Gastrocnemius medialis (tissue), 4 donors: Measurements from ENCODE around the gene KCNJ10. TPM values are rescaled to one million over a fixed set of nuclear protein-coding genes. Genes with fewer than 3 reads are reported as not detected.

Experiments used
- ATAC-seq, 2 donors: fragments of 150-250 bp; one replicate each; pipeline ENCODE4 v1.9.1; 2016
- DNase-seq, 2 donors: peaks; one replicate each; pipeline ENCODE4 v3.0.0-alpha.2; 2019
- H3K27ac ChIP-seq, 4 donors: fragments of 200-600 bp; sonication (generic); 1 replicate in 1 of 4; 2 replicates in 3 of 4; pipeline ENCODE4 v1.5.1; 2016 to 2018; ENCODE audit warnings: mild to moderate bottlenecking in 2 of 4, moderate library complexity in 1 of 4
- H3K27me3 ChIP-seq, 3 donors: fragments of 200-600 bp; sonication (generic) in 2 of 3; 1 replicate in 1 of 3; 2 replicates in 2 of 3; pipeline versions ENCODE4 v1.5.1 to v1.6.0; 2016 to 2019; ENCODE audit warnings: mild to moderate bottlenecking in 1 of 3, moderate library complexity in 1 of 3
- H3K36me3 ChIP-seq, 2 donors: fragments of 200-600 bp; sonication (generic) in 1 of 2; one replicate each; pipeline ENCODE4 v1.5.1; 2017 to 2018
- H3K4me1 ChIP-seq, 2 donors: fragments of 200-600 bp; sonication (generic) in 1 of 2; one replicate each; pipeline ENCODE4 v1.5.1; 2016 to 2017; ENCODE audit warnings: mild to moderate bottlenecking in 2 of 2
- H3K4me3 ChIP-seq, 4 donors: fragments of 200-600 bp; sonication (generic) in 3 of 4; 1 replicate in 1 of 4; 2 replicates in 3 of 4; pipeline ENCODE4 v1.5.1; 2016 to 2019; ENCODE audit warnings: mild to moderate bottlenecking in 2 of 4
- H3K9me3 ChIP-seq, 3 donors: fragments of 200-600 bp; sonication (generic) in 2 of 3; 1 replicate in 1 of 3; 2 replicates in 2 of 3; pipeline ENCODE4 v1.5.1; 2016 to 2019
- POLR2A ChIP-seq, 2 donors: fragments of 450-650 bp; IDR thresholded peaks; one replicate each; pipeline ENCODE4 v1.6.1; 2017; ENCODE audit warnings: antibody characterized with exemption in 2 of 2, mild to moderate bottlenecking in 2 of 2, moderate library complexity in 2 of 2
- in situ Hi-C, 4 donors: fragments of 200-750 bp; cut with MboI; loops; one replicate each; pipeline versions ENCODE4 v1.15.0 to v1.8.0; 2017; ENCODE audit warnings: low sequenced_read_pairs in 4 of 4
- intact Hi-C: fragments of 100-400 bp; cut with DNase I; formaldehyde crosslinking; loops from one replicate; pipeline ENCODE4 v1.15.1; 2023; ENCODE audit warnings: low total_unique reads
- total RNA-seq, 4 donors: library from RNA; depleted of rRNA; stranded (reverse); fragments of >200 nt; gene quantifications; one replicate each; pipeline versions ENCODE4 v1.1.0 to v1.2.3, GENCODE V29; 2016
- TF ChIP-seq, protein P1 (sequence below), 5 experiments: fragments of 450-650 bp in 3 of 5; fragments of 200-600 bp in 2 of 5; sonication (generic) in 2 of 5; IDR thresholded peaks in 4 of 5; conservative IDR thresholded peaks in 1 of 5; 1 replicate in 4 of 5; 2 replicates in 1 of 5; pipeline ENCODE4 v1.5.1; 2016 to 2019; ENCODE audit warnings: antibody characterized with exemption in 5 of 5, mild to moderate bottlenecking in 3 of 5, moderate library complexity in 3 of 5

The KCNJ10 gene
- total RNA-seq, 4 donors from 2014 or later = not detected

DNA sequence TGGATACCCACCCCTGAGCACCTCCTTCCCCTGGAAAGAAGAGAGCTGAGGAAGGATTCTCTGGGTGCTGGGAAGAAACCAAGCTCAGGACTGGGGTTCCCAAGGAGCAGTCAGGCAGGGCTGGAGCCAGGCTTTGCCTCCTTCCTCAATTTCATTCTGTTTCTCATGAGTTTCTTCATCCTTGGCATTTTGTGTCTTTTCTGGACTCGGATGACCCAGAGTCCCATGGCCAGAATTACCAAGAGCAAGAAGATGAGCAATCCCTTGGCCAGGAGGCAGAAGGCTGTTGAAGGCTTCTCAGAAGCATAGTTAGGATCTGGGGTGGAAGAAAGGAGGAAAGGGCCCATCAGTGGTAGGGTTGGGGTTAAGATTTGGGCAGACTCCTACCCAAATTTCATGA is 118.4 kb downstream of the KCNJ10 start:
- Histone ChIP-seq H3K27ac (no peak overlapping the region), H3K36me3 (no peaks in the 10 kb centered on the region), H3K9me3 (no peaks in the 10 kb centered on the region), H3K27me3 (peaks cover 0 to 11% (median 0%) of the 10 kb centered on the region in 3 donors), H3K4me3 (no peak overlapping the region), H3K4me1 (no peaks in the 10 kb centered on the region)
- DNase-seq (no peak), ATAC-seq (no peak)
- in situ Hi-C loops (no loop called here), intact Hi-C loops (no loop called here)
- TF ChIP-seq POLR2A (IDR thresholded peaks at IDR 0.05) = no peak
- TF ChIP-seq, protein P1, sequence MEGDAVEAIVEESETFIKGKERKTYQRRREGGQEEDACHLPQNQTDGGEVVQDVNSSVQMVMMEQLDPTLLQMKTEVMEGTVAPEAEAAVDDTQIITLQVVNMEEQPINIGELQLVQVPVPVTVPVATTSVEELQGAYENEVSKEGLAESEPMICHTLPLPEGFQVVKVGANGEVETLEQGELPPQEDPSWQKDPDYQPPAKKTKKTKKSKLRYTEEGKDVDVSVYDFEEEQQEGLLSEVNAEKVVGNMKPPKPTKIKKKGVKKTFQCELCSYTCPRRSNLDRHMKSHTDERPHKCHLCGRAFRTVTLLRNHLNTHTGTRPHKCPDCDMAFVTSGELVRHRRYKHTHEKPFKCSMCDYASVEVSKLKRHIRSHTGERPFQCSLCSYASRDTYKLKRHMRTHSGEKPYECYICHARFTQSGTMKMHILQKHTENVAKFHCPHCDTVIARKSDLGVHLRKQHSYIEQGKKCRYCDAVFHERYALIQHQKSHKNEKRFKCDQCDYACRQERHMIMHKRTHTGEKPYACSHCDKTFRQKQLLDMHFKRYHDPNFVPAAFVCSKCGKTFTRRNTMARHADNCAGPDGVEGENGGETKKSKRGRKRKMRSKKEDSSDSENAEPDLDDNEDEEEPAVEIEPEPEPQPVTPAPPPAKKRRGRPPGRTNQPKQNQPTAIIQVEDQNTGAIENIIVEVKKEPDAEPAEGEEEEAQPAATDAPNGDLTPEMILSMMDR (IDR thresholded peaks at IDR 0.05 in 4 of 5, conservative IDR thresholded peaks at IDR 0.05 in 1 of 5) = no peak

DNA sequence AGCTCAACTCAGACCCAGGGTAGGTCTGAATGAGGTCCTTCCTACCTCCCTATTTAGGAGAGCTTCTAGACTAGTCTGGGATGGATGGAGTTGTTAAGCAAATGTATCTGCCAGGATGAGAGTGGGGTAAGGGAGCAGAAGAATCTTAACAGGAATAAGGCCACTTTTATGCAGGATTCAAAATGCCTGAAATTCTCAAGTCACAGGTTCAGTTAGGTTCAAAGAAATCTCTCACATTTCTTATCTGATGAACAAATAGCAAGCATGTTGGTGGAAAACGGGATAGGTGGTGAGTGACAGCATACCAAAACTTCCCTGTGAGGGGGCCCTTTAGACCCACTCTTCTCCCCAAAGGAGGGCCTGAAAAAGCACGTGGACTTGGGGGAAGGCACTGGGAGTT is 118.9 kb downstream of the KCNJ10 start:
- DNase-seq (no peak), ATAC-seq (no peak)
- Histone ChIP-seq H3K4me3 (no peak overlapping the region), H3K27ac (no peak overlapping the region), H3K4me1 (peaks cover 0 to 2% of the 10 kb centered on the region in 2 donors), H3K9me3 (no peaks in the 10 kb centered on the region), H3K27me3 (peaks cover 0 to 11% (median 0%) of the 10 kb centered on the region in 3 donors), H3K36me3 (no peaks in the 10 kb centered on the region)
- in situ Hi-C loops (no loop called here), intact Hi-C loops (no loop called here)
- no peak for TF ChIP-seq POLR2A (IDR thresholded peaks at IDR 0.05)
- TF ChIP-seq, protein P1 (IDR thresholded peaks at IDR 0.05 in 4 of 5, conservative IDR thresholded peaks at IDR 0.05 in 1 of 5) = no peak

DNA sequence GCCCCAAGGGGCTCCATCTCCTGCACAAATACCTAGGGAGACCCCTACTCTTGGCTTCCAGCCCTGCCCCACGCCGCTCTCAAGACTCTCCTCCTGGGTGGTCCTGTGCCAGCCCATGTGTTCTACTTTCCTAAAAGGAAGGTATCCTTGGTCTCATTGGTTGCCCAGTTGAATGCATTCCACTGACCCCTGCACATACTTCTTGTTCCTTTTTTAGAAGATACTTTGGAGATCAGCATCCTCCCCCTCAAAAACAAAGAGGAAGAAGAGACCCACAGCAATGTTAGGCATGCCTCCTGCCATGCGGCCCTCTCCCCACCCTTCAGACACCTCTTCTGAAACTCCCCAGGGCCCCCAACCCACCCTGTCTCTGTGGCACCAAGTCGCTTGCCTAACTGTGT is 120.0 kb downstream of the KCNJ10 start:
- H3K36me3 ChIP-seq = no peaks in the 10 kb centered on the region
- no peak for DNase-seq
- no peak overlapping the region for H3K4me3 ChIP-seq
- H3K4me1 ChIP-seq = peaks cover 0 to 12% of the 10 kb centered on the region in 2 donors
- in situ Hi-C loops = loop anchor here in 1 of 4 donors (10.0 kb wide), 1 partner anchor 55 kb away; no protein-coding TSS in a partner anchor
- H3K27ac ChIP-seq = no peak overlapping the region
- H3K9me3 ChIP-seq = no peaks in the 10 kb centered on the region
- peaks cover 2 to 14% (median 3%) of the 10 kb centered on the region in 3 donors for H3K27me3 ChIP-seq
- ATAC-seq = no peak
- TF ChIP-seq POLR2A (IDR thresholded peaks at IDR 0.05) = no peak
- TF ChIP-seq, protein P1 (IDR thresholded peaks at IDR 0.05 in 4 of 5, conservative IDR thresholded peaks at IDR 0.05 in 1 of 5) = no peak
- intact Hi-C loops = loop anchor here (5.0 kb wide), 1 partner anchor 153 kb away; no protein-coding TSS in a partner anchor

DNA sequence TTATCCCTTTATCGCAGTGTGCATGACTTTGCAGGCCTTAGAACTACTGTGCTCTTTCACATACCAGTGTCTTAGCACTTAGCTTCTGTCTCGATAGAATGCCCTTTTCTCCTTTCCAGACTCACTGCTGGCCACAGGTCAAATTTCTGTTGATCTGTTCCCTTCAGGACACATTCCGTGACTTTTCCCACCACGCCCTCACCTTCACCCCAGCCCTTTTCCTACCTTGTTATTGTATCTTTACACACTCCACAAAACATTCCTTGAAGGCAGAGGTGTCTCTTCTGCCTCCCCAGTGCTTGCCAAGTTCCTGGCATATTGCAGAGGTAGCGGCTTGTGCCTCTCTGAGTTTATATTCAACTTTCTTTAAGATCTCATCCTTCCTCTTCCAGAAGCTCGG is 120.8 kb downstream of the KCNJ10 start:
- TF ChIP-seq, protein P1 (IDR thresholded peaks at IDR 0.05 in 4 of 5, conservative IDR thresholded peaks at IDR 0.05 in 1 of 5) = no peak
- TF ChIP-seq POLR2A (IDR thresholded peaks at IDR 0.05) = no peak
- intact Hi-C loops (loop anchor here (5.0 kb wide), 1 partner anchor 152 kb away; no protein-coding TSS in a partner anchor), in situ Hi-C loops (loop anchor here in 1 of 4 donors (10.0 kb wide), 1 partner anchor 56 kb away; no protein-coding TSS in a partner anchor)
- Histone ChIP-seq H3K36me3 (no peaks in the 10 kb centered on the region), H3K4me1 (peaks cover 0 to 15% of the 10 kb centered on the region in 2 donors), H3K9me3 (no peaks in the 10 kb centered on the region), H3K4me3 (no peak overlapping the region), H3K27ac (no peak overlapping the region), H3K27me3 (peaks cover 8 to 23% (median 11%) of the 10 kb centered on the region in 3 donors)
- DNase-seq (no peak), ATAC-seq (no peak)

Other genes starting within 250 kb of the KCNJ10 start
- 1 to 10 TPM in 2 of 4 donors, under 1 TPM in 1, not detected in 1; 0.75 to 2.3 (median 2.0) TPM for gene SLAMF8, start 243.3 kb downstream of the KCNJ10 start, total RNA-seq
- not detected for gene VSIG8, start 207.5 kb downstream of the KCNJ10 start, total RNA-seq
- gene CFAP45, start 170.0 kb downstream of the KCNJ10 start, total RNA-seq = not detected
- 10 to 100 TPM; 28.8 to 48.2 (median 37.5) TPM for gene TAGLN2, start 144.7 kb downstream of the KCNJ10 start, total RNA-seq
- gene IGSF9, start 124.5 kb downstream of the KCNJ10 start, total RNA-seq = under 1 TPM in 2 of 4 donors, not detected in 2; 0.10 to 0.11 TPM
- gene SLAMF9, start 115.9 kb downstream of the KCNJ10 start, total RNA-seq = not detected
- gene PIGM, start 38.2 kb downstream of the KCNJ10 start, total RNA-seq = under 1 TPM; 0.55 to 0.75 (median 0.72) TPM
- gene KCNJ9, start 11.4 kb upstream of the KCNJ10 start, total RNA-seq = not detected
- gene IGSF8, start 28.5 kb upstream of the KCNJ10 start, total RNA-seq = 10 to 100 TPM in 1 of 4 donors, 1 to 10 TPM in 3; 3.4 to 12.8 (median 8.7) TPM
- gene ATP1A2, start 45.6 kb upstream of the KCNJ10 start, total RNA-seq = 100 to 1,000 TPM; 281 to 710 (median 413) TPM
- gene ATP1A4, start 81.4 kb upstream of the KCNJ10 start, total RNA-seq = under 1 TPM in 2 of 4 donors, not detected in 2; 0.07 to 0.47 TPM
- 100 to 1,000 TPM; 255 to 894 (median 358) TPM for gene CASQ1, start 120.4 kb upstream of the KCNJ10 start, total RNA-seq
- gene PEA15, start 135.2 kb upstream of the KCNJ10 start, total RNA-seq = 10 to 100 TPM; 10.5 to 34.7 (median 27.2) TPM
- gene DCAF8, start 192.4 kb upstream of the KCNJ10 start, total RNA-seq = 100 to 1,000 TPM; 170 to 208 (median 196) TPM
- 100 to 1,000 TPM in 2 of 4 donors, 10 to 100 TPM in 2; 61.9 to 151 (median 82.4) TPM for gene PEX19, start 215.0 kb upstream of the KCNJ10 start, total RNA-seq